DMS153 treated with DMSO at 0.1 percent for 48 hours (cell line): Measurements from ENCODE around the gene ZNF428.
"Not testable (repeated sequence)": the region's sequence is repeated elsewhere in the genome, so short reads cannot be mapped to it uniquely, and the experiment has no call there.

Experiments
- DNase-seq: peaks from one replicate; lab custom pipeline; 2025; ENCODE audit not compliant: unreplicated experiment; lab: John Stamatoyannopoulos, UW

Gene ZNF428

DNA sequence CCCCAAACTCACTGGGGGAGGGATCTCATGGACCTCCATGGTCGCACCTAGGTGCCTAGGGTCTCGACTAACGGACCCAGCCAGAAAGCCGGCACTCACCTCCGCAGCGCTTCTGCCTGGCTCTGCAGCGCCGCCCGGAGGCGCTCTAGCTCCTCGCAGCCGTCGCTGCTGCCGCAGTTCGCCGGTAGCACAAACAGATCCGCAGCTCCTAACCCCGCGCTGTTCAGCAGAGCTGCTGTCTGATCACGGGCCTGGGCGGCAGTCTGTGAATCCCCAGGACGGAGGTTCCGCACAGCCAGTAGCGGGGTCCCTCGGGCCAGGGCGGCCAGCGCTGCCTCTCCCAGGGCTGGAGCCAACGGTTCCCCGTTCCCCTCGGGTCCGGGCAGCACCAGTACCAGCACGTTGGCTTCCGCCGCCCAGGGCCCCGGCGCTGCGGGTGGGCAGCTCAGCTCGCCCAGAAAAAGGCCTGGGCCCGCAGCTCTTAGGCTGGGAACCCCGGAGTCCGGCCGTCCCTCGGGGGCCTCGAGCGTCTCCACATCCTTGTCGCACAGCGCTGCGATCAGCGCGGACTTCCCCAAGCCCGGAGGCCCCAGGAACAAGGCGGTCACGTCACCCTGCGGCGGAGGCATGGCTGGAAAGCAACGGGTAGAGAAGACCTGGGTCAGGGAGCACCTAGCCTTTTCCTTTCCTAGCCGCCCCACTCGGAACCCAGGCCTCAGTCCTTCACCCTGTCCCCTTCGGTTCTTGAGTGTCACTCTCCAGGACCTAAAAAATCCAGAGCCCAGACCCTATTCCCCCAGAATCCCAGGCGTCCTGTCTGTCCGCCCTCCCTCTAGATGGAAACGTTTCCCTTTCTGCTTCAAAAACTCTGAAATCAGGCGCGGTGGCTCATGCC is 24.5 kb downstream of the ZNF428 start:
- DNase-seq = peak; percentile 61

DNA sequence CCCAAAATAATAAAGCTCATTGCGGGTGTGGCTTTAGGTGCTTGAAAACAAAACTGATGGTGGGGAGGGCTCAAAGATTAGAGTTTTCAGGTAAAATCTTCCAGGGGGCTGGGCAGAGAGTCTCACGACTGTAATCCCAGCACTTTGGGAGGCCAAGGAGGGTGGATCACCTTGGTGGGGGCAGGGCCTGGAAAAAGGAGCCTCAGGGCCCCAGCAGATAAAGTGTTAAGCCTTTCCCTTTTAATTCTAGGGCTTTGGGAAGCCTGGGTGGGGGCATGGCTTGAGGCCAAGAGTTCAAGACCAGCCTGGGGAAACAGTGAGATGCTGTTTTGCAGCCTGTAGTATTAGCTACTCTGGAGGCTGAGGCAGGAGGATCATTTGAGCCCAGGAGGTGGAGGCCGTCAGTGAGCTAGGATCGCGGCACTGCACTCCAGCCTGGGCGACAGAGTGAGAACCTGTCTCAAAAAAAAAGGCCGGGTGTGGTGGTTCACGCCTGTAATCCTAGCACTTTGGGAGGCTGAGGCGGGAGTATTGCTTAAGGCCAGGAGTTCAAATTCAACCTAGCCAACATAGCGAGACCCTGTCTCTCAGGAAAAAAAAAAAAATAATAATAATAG is 25.2 kb downstream of the ZNF428 start:
- DNase-seq = no peak

GRCh38 chr19:43592800-43593350 is 26.6 kb downstream of the ZNF428 start:
- no peak for DNase-seq

- DNase-seq = no peak
These were observed 27.3 kb downstream of the ZNF428 start for GRCh38 chr19:43591904-43592772.

- DNase-seq = no peak
These were observed 29.8 kb downstream of the ZNF428 start for GRCh38 chr19:43589678-43590077.

DNA sequence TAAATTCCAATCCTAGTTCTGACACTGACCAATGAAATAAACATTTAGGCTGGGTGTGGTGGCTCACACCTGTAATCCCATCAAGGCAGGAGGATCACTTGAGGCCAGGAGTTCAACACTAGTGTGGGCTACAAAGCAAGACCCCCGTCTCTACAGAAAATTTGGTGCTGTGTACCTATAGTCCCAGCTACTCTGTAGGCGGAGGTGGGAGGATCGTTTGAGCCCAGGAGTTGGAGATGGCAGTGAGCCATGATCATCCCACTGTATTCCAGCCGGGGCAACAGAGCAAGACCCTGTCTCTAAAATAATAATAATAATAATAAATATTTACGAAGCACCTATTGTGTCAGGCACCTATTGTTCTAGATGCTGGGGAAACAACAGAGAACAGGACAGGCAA is 30.2 kb downstream of the ZNF428 start:
- DNase-seq = no peak

GRCh38 chr19:43587029-43587428 is 32.4 kb downstream of the ZNF428 start:
- DNase-seq = not testable (repeated sequence)

- DNase-seq = no peak
These were observed 33.1 kb downstream of the ZNF428 start for GRCh38 chr19:43586346-43586745.

DNA sequence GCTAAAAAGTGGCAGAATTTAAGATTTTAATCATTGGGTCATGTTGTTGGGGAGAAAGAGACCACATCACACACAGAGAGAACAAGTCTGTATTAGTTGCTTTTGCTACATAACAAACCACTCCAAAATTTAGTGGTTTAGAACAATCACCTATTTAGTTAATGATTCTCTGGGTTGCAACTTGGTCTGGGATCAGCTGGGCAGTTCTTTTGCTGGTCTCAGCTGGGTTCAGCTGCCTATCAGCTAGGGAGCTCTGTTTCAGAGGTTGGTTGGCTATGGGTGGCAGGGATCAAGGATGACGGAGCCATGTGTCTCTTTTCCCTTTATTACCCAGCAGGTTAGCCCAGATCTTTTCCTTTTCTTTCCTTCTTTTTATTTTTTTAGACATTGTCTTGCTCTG is 34.9 kb downstream of the ZNF428 start:
- DNase-seq = no peak

DNA sequence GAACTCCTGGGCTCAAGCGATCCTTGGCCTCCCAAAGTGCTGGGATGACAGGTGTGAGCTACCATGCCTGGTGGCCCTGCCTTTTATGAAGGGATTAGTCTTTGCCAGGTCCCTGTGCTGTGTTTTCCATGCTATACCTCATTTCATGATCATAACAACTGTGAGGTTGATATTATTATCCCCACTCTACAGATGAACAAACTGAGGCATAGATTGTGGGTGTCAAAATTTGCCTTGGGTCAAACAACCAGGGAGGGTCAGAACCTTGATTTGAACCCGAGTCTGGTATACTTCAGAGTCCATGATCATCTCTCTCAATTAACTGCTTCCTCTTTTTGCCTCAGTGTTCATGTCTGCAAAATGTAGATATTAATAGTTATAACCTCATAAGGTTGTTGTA is 36.9 kb downstream of the ZNF428 start:
- no peak for DNase-seq

DNA sequence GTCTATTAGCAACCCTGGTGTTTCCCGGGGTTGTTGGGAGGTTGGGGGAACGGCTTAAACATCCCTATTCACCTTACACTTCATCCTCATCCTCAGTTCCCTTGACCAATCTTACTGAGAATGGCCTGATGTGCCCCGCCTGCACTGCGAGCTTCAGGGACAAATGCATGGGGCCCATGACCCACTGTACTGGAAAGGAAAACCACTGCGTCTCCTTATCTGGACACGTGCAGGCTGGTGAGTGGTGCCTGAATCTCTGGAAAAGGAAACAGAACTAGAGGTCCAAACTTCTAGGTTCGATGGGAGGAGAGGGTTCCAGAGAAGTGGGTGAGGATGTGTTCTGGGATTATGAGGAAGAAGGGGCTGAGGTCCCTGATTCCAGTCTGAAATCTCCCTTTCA is 38.0 kb downstream of the ZNF428 start:
- DNase-seq = no peak

GRCh38 chr19:43578787-43579186 is 40.6 kb downstream of the ZNF428 start:
- DNase-seq = no peak

DNA sequence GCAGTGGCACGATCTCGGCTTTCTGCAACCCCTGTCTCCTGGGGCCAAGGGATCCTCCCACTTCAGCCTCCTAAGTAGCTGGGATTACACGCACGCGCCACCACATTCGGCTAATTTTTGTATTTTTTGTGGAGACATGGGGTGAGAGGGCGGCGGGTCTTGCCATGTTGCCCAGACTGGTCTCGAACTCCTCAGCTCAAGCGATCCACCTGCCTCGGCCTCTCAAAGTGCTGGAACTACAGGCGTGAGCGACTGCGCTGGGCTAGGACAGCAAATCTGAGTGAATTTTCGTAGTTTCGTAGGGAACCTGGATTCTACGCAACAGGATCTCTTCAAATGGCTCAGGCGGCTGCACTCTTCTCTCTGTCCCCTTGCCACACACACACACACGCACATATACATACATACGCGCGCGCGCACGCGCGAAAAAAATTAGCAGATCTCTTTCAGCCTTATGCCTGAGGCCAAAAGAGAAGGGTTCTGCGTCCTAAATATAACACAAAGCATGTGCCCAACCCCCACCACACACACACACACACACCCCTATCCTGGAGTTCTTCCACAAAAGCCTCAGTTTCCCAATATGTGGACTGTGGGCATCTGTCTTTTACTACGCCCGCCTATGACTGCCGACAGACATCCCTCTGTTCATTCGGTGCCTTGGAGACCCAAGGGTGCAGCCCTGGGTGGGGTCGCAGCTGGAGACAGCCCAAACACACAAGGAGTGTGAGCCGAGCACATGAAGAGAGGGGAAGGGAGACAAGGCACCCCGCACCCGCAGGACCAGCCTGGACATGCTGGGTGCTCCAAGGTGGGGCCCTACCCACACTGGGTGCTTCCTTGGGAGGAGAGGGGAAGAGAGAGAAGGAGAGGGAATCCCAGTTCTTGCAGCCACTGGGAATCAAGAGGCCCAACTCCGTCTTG is 43.2 kb downstream of the ZNF428 start:
- no peak for DNase-seq

- DNase-seq = peak; percentile 96
These were observed 44.1 kb downstream of the ZNF428 start, which contains the start of the genes PINLYP and XRCC1 for GRCh38 chr19:43575156-43575950. PINLYP (plus strand) TSS chr19:43575801; CDS start chr19:43577192, 1,391 bp downstream. XRCC1 (minus strand) TSS chr19:43575527; CDS start chr19:43575458, 69 bp downstream.

DNA sequence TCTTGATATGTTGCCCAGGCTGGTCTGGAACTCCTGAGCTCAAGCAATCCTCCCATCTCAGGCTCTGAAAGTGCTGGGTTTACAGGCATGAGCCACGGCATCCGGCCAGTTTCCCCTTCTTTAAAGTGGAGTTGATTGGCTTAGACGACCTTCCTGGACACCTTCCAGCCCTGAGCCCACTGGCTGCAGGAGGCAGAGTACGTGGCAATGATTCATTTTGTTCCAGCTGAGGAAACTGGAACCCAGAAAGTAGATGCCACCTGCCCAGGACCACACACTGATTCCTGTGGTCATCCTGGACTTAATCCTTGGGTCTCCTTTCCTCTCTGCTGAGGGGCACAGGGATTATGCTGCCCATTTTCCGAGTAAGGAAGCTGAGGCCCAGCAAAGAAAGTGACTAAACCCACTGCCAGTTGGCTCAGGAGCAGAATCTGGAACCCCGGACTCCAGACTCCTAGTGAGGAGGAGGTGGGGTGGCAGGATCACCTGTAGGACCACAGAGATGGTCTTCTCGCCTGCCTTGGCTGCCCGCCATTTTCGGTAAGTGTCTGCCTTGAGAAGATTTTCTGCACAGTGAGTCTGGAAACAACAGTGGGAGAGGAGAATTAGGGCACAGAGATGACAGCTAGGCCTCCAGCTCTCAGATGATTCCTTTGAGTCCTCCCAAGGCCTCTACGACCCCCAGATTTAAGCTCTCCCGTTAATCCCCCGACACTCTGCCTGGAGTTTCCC is 44.8 kb downstream of the ZNF428 start:
- DNase-seq = no peak

DNA sequence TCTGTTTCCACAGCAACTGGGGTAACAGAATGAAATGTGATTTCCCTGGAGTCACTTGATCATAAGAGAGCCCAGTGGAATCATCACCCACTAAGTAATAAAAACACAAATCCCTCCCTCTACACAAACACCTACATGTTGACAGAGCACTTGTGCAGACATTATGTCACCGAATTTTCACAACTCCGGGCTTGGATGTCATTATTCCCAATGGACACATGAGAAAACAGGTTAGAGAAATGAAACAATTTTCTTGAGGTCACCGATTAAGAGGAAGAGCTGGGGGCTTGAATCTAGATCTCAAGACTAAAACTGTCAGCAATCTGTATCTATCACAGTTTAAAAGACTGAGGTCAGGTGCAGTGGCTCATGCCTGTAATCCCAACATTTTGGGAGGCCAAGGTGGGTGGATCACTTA is 47.2 kb downstream of the ZNF428 start:
- DNase-seq = peak; percentile 84

GRCh38 chr19:43570174-43570791 is 49.1 kb downstream of the ZNF428 start:
- DNase-seq = no peak

GRCh38 chr19:43569657-43570056 is 49.8 kb downstream of the ZNF428 start:
- DNase-seq = no peak
